PFSK-1 (cell line): ENCODE data around the gene TGFB1I1.

Source experiments
- SIN3A ChIP-seq: IDR thresholded peaks from 2 replicates; pipeline ENCODE4 v1.6.1; 2012; ENCODE audit warnings: mild to moderate bottlenecking, low read length, moderate library complexity, borderline replicate concordance; ENCODE audit not compliant: insufficient read depth
- TAF1 ChIP-seq: IDR thresholded peaks from 2 replicates; pipeline ENCODE4 v1.6.1; 2012; ENCODE audit warnings: low read length, control low read depth, borderline replicate concordance; ENCODE audit not compliant: insufficient read depth
- TF ChIP-seq, protein P1 (sequence below), 2 experiments: IDR thresholded peaks; 2 replicates each; pipeline versions ENCODE4 v1.6.1 to v1.8.0; 2011 to 2012; ENCODE audit warnings: low read depth in 2 of 2, low read length in 2 of 2, control low read depth in 1 of 2, inconsistent platforms in 1 of 2, mild to moderate bottlenecking in 1 of 2, moderate library complexity in 1 of 2; ENCODE audit not compliant: insufficient read depth in 1 of 2

DNA sequence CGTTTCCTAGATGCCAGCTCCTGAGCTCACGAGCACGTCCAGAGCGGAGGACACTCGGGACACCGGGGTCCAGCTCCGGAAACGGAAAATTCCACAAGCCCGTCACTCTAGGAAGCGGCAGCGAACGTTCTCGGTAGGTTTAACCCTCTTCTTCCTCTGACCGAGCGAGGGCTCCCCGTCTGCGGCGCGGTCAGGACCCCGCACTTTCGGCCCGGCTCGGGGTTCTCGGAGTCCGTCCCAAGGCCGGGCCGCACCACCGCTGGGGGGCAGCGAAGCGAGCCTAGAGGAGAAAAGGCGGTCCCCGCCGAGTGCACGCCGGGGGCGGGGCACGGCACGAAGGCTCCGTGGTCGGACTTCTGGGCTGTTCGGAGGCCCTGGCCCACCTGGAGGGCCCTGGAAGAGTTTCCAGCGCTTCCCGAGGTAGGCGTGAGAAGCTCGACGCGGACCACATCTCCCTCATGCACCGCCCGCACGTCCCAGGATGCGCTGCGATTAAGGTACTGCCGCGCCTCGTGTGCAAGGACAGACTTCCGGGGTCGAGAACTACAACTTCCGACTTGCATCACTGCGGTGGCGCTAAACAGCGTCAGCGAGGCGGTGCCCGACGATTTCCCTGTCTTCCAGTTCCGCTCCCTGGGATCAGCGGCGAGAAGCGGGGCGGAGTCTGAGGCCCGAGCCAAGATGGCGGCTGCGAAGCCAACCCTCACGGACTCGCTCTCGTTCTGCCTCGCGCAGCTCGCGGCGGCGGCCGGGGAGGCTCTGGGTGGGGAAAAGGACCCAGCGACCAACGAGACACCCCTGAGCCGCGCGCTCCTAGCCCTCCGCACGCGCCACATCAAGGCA lies 12.9 kb upstream of the TGFB1I1 start, which contains the start of gene ARMC5:
- TF ChIP-seq, protein P1, sequence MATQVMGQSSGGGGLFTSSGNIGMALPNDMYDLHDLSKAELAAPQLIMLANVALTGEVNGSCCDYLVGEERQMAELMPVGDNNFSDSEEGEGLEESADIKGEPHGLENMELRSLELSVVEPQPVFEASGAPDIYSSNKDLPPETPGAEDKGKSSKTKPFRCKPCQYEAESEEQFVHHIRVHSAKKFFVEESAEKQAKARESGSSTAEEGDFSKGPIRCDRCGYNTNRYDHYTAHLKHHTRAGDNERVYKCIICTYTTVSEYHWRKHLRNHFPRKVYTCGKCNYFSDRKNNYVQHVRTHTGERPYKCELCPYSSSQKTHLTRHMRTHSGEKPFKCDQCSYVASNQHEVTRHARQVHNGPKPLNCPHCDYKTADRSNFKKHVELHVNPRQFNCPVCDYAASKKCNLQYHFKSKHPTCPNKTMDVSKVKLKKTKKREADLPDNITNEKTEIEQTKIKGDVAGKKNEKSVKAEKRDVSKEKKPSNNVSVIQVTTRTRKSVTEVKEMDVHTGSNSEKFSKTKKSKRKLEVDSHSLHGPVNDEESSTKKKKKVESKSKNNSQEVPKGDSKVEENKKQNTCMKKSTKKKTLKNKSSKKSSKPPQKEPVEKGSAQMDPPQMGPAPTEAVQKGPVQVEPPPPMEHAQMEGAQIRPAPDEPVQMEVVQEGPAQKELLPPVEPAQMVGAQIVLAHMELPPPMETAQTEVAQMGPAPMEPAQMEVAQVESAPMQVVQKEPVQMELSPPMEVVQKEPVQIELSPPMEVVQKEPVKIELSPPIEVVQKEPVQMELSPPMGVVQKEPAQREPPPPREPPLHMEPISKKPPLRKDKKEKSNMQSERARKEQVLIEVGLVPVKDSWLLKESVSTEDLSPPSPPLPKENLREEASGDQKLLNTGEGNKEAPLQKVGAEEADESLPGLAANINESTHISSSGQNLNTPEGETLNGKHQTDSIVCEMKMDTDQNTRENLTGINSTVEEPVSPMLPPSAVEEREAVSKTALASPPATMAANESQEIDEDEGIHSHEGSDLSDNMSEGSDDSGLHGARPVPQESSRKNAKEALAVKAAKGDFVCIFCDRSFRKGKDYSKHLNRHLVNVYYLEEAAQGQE (IDR thresholded peaks at IDR 0.05; ENCODE audit: insufficient read depth in 1 of 2, low read depth in 2 of 2, low read length in 2 of 2): no peak
- TF ChIP-seq TAF1 (peak; percentile 57), SIN3A (no peak)
